GM23338 (cell line): ENCODE measurements around the gene MAGI1. TPM values are rescaled to one million over a fixed set of nuclear protein-coding genes. Genes with fewer than 3 reads are reported as not detected.

Source experiments
- ATAC-seq: fragments of 200-7000 bp; cut with Tn5 transposase; 3 replicates; pipeline ENCODE4 v1.9.1; 2020
- DNase-seq: peaks from one replicate; pipeline ENCODE4 v3.0.0-alpha.2; 2015; ENCODE audit warnings: low spot score
- H2AFZ ChIP-seq: fragments of 200-600 bp; sonication (generic); 2 replicates; pipeline ENCODE4 v1.8.0; 2016; ENCODE audit warnings: antibody characterized with exemption, mild to moderate bottlenecking, moderate library complexity
- H3F3A ChIP-seq: fragments of 200-600 bp; sonication (generic); replicated peaks from 2 replicates; pipeline ENCODE4 v1.8.0; 2017; ENCODE audit warnings: antibody characterized with exemption, mixed run types, low read depth
- H3K27ac ChIP-seq: fragments of 200-600 bp; sonication (generic); 2 replicates; pipeline ENCODE4 v1.6.1; 2016; ENCODE audit warnings: low read depth
- H3K27me3 ChIP-seq: fragments of 200-600 bp; sonication (generic); 2 replicates; pipeline ENCODE4 v1.8.0; 2016; ENCODE audit warnings: mild to moderate bottlenecking, mixed run types, moderate library complexity; ENCODE audit not compliant: insufficient read depth
- H3K36me3 ChIP-seq: fragments of 200-600 bp; sonication (generic); 2 replicates; pipeline ENCODE4 v1.8.0; 2016; ENCODE audit warnings: mild to moderate bottlenecking; ENCODE audit not compliant: insufficient read depth
- H3K4me1 ChIP-seq: fragments of 200-600 bp; sonication (generic); 2 replicates; pipeline ENCODE4 v1.8.0; 2016; ENCODE audit warnings: mild to moderate bottlenecking, moderate library complexity; ENCODE audit not compliant: insufficient read depth
- H3K4me2 ChIP-seq: fragments of 200-600 bp; sonication (generic); 2 replicates; pipeline ENCODE4 v1.7.1; 2017; ENCODE audit warnings: mixed run types
- H3K4me3 ChIP-seq: fragments of 200-600 bp; sonication (generic); 2 replicates; pipeline ENCODE4 v1.6.1; 2016; ENCODE audit warnings: mixed run types
- H3K79me2 ChIP-seq: fragments of 200-600 bp; sonication (generic); replicated peaks from 2 replicates; pipeline ENCODE4 v1.8.0; 2017; ENCODE audit warnings: mild to moderate bottlenecking; ENCODE audit not compliant: insufficient read depth
- H3K9me2 ChIP-seq: fragments of 200-600 bp; sonication (generic); 2 replicates; pipeline ENCODE4 v1.8.0; 2017; ENCODE audit not compliant: insufficient read depth
- H4K20me1 ChIP-seq: fragments of 200-600 bp; sonication (generic); replicated peaks from 2 replicates; pipeline ENCODE4 v1.8.0; 2017; ENCODE audit warnings: mild to moderate bottlenecking; ENCODE audit not compliant: insufficient read depth
- H3K27ac Mint-ChIP-seq: 2 replicates; pipeline ENCODE4 v1.8.0; 2020; ENCODE audit warnings: inconsistent platforms, mild to moderate bottlenecking, moderate library complexity, mixed read lengths
- H3K27me3 Mint-ChIP-seq: 3 replicates; pipeline ENCODE4 v1.8.0; 2022; ENCODE audit warnings: low read depth, mild to moderate bottlenecking, moderate library complexity, mixed read lengths, inconsistent platforms; ENCODE audit not compliant: insufficient read depth, poor library complexity
- H3K36me3 Mint-ChIP-seq: 3 replicates; pipeline ENCODE4 v1.8.0; 2021; ENCODE audit warnings: low read depth, mild to moderate bottlenecking, inconsistent platforms, moderate library complexity, mixed read lengths
- H3K4me1 Mint-ChIP-seq: 3 replicates; pipeline ENCODE4 v1.8.0; 2020; ENCODE audit warnings: mild to moderate bottlenecking, inconsistent platforms, mixed read lengths
- H3K4me3 Mint-ChIP-seq: 3 replicates; pipeline ENCODE4 v1.8.0; 2021; ENCODE audit warnings: moderate library complexity, mild to moderate bottlenecking, inconsistent platforms, mixed read lengths
- H3K9me3 Mint-ChIP-seq: 3 replicates; pipeline ENCODE4 v1.8.0; 2020; ENCODE audit warnings: moderate library complexity, mild to moderate bottlenecking, inconsistent platforms, mixed read lengths
- CTCF ChIP-seq, 2 experiments: fragments of 200-600 bp in 1 of 2; sonication (generic) in 1 of 2; conservative IDR thresholded peaks; 2 replicates each; pipeline versions ENCODE4 v1.5.1 to v1.6.1; 2016 to 2017; ENCODE audit warnings: antibody characterized with exemption in 2 of 2, low read depth in 2 of 2, mild to moderate bottlenecking in 2 of 2, moderate library complexity in 1 of 2
- EZH2phosphoT487 ChIP-seq: fragments of 200-600 bp; sonication (generic); IDR thresholded peaks from one replicate; pipeline ENCODE4 v1.8.1; 2018; ENCODE audit warnings: antibody characterized with exemption; ENCODE audit not compliant: unreplicated experiment
- NANOG ChIP-seq: IDR thresholded peaks from 2 replicates; pipeline ENCODE4 v1.6.1; 2016; ENCODE audit warnings: antibody characterized with exemption, borderline replicate concordance
- STAT1 ChIP-seq: IDR thresholded peaks from one replicate; pipeline ENCODE4 v1.6.1; 2016; ENCODE audit warnings: antibody characterized with exemption; ENCODE audit not compliant: unreplicated experiment
- ZNF462 ChIP-seq: fragments of 250-450 bp; sonication (Bioruptor Pico); IDR thresholded peaks from 2 replicates; pipeline ENCODE4 v1.5.0; 2020; ENCODE audit warnings: mild to moderate bottlenecking, moderate library complexity
- polyA plus RNA-seq: library from polyadenylated mRNA; unstranded; fragments of >200 nt; fragmentation: Nextera tagmentation; extraction: Ambion mirVana; gene quantifications from 2 replicates; pipeline ENCODE4 v1.2.1, GENCODE V29; 2016
- total RNA-seq: library from RNA; depleted of rRNA; stranded (reverse); fragments of >200 nt; shearing (Covaris generic); gene quantifications from 2 replicates; pipeline ENCODE4 v1.2.3, GENCODE V29; 2014

The MAGI1 gene
- total and polyA plus RNA-seq, 2 experiments from 2014 or later: 27.4 to 71.2 TPM

DNA sequence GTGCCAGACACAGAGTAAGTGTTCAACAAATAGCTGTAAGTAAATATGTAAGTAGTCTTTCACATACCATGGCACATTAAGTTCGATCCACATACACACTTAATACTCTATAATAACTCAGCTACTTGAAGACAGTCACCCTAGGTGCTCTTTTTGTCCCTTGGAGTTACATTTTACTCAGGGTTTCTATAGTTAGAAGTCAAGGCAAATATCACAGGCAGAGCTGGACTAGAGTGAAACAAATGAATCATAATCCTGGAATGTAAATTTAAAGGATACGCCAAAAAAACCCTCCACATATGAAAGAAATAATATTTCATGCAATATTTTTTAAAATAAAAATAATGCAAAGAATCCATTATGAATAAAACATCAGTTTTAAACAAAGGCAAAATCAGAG, 461.8 kb downstream of the MAGI1 start:
- H3K9me2 ChIP-seq: no peaks in the 10 kb centered on the region
- no peak overlapping the region for H2AFZ ChIP-seq
- Mint-ChIP-seq H3K36me3 (peaks cover 5% of the 10 kb centered on the region; the same call in 1 of the 3 replicates), H3K4me3 (no peak overlapping the region), H3K27me3 (no peaks in the 10 kb centered on the region), H3K4me1 (peaks cover 35% of the 10 kb centered on the region), H3K9me3 (no peaks in the 10 kb centered on the region), H3K27ac (no peak overlapping the region)
- no peak overlapping the region for H3K4me3 ChIP-seq
- ATAC-seq (no peak), DNase-seq (no peak)
- H3K36me3 ChIP-seq: no peaks in the 10 kb centered on the region
- no peaks in the 10 kb centered on the region for H3F3A ChIP-seq
- no peak overlapping the region for H3K4me2 ChIP-seq
- peaks cover 16% of the 10 kb centered on the region for H4K20me1 ChIP-seq
- H3K27me3 ChIP-seq: no peaks in the 10 kb centered on the region
- H3K27ac ChIP-seq: no peak overlapping the region
- H3K79me2 ChIP-seq: peaks cover 99% of the 10 kb centered on the region
- no peak for TF ChIP-seq NANOG
- TF ChIP-seq CTCF (conservative IDR thresholded peaks at IDR 0.05; ENCODE audit: low read depth in 2 of 2): no peak
- no peak for TF ChIP-seq EZH2phosphoT487
- TF ChIP-seq STAT1: no peak
- no peak for TF ChIP-seq ZNF462 (CRISPR knock-in tag)
- H3K4me1 ChIP-seq: peaks cover 14% of the 10 kb centered on the region
